NCI-H2227 (cell line): ENCODE results near the gene FBN3.
A peak's percentile ranks its signal among the peaks of the same experiment; 100 is the strongest.
"Not testable (repeated sequence)": the region's sequence is repeated elsewhere in the genome, so short reads cannot be mapped to it uniquely, and the experiment has no call there.

Experiments used
- DNase-seq: peaks from one replicate; lab custom pipeline; 2025; ENCODE audit not compliant: unreplicated experiment; lab: John Stamatoyannopoulos, UW

Gene FBN3

GRCh38 chr19:8149261-8150094, at the start of gene FBN3:
Gene FBN3 (minus strand): TSS chr19:8149592. CDS start chr19:8147480, 2,112 bp downstream.
- DNase-seq: peak; percentile 57

GRCh38 chr19:8196271-8196927, 47.0 kb upstream of the FBN3 start:
- DNase-seq: no peak

GRCh38 chr19:8194528-8195267, 45.3 kb upstream of the FBN3 start:
- DNase-seq: no peak

GRCh38 chr19:8192221-8192820, 42.9 kb upstream of the FBN3 start:
- DNase-seq: no peak

- DNase-seq: no peak
These were observed 36.1 kb upstream of the FBN3 start for GRCh38 chr19:8185343-8186068.

- no peak for DNase-seq
These were observed 34.9 kb upstream of the FBN3 start for GRCh38 chr19:8184274-8184673.

- no peak for DNase-seq
These were observed 30.6 kb upstream of the FBN3 start for GRCh38 chr19:8180018-8180417.

- DNase-seq: no peak
These were observed 25.3 kb upstream of the FBN3 start for GRCh38 chr19:8174706-8175105.

- no peak for DNase-seq
These were observed 19.1 kb upstream of the FBN3 start for GRCh38 chr19:8168537-8168936.

GRCh38 chr19:8167985-8168384, 18.6 kb upstream of the FBN3 start:
- DNase-seq: no peak

- DNase-seq: no peak
These were observed 14.4 kb upstream of the FBN3 start for GRCh38 chr19:8163759-8164158.

GRCh38 chr19:8161135-8161646, 11.8 kb upstream of the FBN3 start:
- DNase-seq: peak; percentile 42

GRCh38 chr19:8159322-8159721, 9.9 kb upstream of the FBN3 start:
- not testable (repeated sequence) for DNase-seq

- DNase-seq: peak; percentile 77
These were observed 9.2 kb upstream of the FBN3 start for GRCh38 chr19:8158411-8159074.

- no peak for DNase-seq
These were observed 5.9 kb upstream of the FBN3 start for GRCh38 chr19:8155318-8155717.

- DNase-seq: not testable (repeated sequence)
These were observed 4.6 kb upstream of the FBN3 start for GRCh38 chr19:8154014-8154413.

GRCh38 chr19:8151767-8152035, 2.3 kb upstream of the FBN3 start:
- no peak for DNase-seq

GRCh38 chr19:8150998-8151766, 1.8 kb upstream of the FBN3 start:
- no peak for DNase-seq

GRCh38 chr19:8150178-8150865, 930 bp upstream of the FBN3 start:
- no peak for DNase-seq
